GM10248 (cell line): Measurements from ENCODE around the gene FAAH.

ENCODE experiments used
- CTCF ChIA-PET: fragments of 300-600 bp; sonication (Branson Sonifier 250); formaldehyde crosslinking; extraction: SDS; loops from one replicate; lab custom pipeline; 2021; ENCODE audit warnings: antibody characterized with exemption; lab: Yijun Ruan, JAX
- POLR2A ChIA-PET: fragments of 350-650 bp; sonication (Branson Sonifier 250); formaldehyde crosslinking; extraction: SDS; loops from one replicate; lab custom pipeline; 2020; ENCODE audit warnings: antibody characterized with exemption; lab: Yijun Ruan, JAX
- DNase-seq: peaks from one replicate; pipeline ENCODE4 v3.0.0; 2012; ENCODE audit errors: extremely low spot score
- TF ChIP-seq, protein P1 (sequence below): IDR thresholded peaks from 2 replicates; pipeline ENCODE4 v1.5.1; 2012; ENCODE audit warnings: mild to moderate bottlenecking, low read depth; ENCODE audit errors: extremely low read depth, missing control alignments, control extremely low read depth

Gene FAAH

GRCh38 chr1:46372431-46372830, 21.7 kb upstream of the FAAH start:
- TF ChIP-seq, protein P1, sequence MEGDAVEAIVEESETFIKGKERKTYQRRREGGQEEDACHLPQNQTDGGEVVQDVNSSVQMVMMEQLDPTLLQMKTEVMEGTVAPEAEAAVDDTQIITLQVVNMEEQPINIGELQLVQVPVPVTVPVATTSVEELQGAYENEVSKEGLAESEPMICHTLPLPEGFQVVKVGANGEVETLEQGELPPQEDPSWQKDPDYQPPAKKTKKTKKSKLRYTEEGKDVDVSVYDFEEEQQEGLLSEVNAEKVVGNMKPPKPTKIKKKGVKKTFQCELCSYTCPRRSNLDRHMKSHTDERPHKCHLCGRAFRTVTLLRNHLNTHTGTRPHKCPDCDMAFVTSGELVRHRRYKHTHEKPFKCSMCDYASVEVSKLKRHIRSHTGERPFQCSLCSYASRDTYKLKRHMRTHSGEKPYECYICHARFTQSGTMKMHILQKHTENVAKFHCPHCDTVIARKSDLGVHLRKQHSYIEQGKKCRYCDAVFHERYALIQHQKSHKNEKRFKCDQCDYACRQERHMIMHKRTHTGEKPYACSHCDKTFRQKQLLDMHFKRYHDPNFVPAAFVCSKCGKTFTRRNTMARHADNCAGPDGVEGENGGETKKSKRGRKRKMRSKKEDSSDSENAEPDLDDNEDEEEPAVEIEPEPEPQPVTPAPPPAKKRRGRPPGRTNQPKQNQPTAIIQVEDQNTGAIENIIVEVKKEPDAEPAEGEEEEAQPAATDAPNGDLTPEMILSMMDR = no peak
- DNase-seq = no peak
- ChIA-PET CTCF (no interaction called here), POLR2A (no interaction called here)

GRCh38 chr1:46379996-46380395, 14.1 kb upstream of the FAAH start:
- ChIA-PET POLR2A (no interaction called here), CTCF (interaction anchor here (1.2 to 2.2 kb wide), 3 partner anchors 27 to 67 kb away, joined by 3 to 7 read pairs (median 5); partner anchors contain the start of gene NSUN4)
- TF ChIP-seq, protein P1 = no peak
- DNase-seq = no peak

DNA sequence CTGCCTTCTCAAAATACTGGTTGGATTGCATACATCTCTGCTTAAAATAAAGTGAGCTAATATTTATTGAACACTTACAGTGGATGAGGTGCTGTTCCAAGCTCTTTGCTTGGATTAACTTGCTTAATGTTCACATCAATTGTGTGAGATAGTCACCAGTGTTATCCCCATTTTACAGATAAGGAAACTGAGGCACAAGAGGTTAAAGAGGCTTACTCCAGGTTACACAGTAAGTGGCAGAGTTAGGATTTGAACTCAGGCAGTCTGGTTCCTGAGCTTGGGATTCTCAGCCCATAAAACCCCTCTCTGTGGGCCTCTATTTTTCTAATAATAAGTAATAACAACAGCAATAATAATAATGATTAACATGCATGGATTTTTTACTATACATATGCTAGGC, 13.6 kb upstream of the FAAH start:
- CTCF ChIA-PET = interaction anchor here (1.0 to 2.2 kb wide), 5 partner anchors 10 to 67 kb away, joined by 3 to 7 read pairs (median 3); partner anchors contain the start of gene NSUN4
- POLR2A ChIA-PET = no interaction called here
- DNase-seq = no peak
- TF ChIP-seq, protein P1 = no peak

- TF ChIP-seq, protein P1 = no peak
- no peak for DNase-seq
- POLR2A ChIA-PET = no interaction called here
- CTCF ChIA-PET = no interaction called here
These were observed 607 bp upstream of the FAAH start for GRCh38 chr1:46393510-46393909.

DNA sequence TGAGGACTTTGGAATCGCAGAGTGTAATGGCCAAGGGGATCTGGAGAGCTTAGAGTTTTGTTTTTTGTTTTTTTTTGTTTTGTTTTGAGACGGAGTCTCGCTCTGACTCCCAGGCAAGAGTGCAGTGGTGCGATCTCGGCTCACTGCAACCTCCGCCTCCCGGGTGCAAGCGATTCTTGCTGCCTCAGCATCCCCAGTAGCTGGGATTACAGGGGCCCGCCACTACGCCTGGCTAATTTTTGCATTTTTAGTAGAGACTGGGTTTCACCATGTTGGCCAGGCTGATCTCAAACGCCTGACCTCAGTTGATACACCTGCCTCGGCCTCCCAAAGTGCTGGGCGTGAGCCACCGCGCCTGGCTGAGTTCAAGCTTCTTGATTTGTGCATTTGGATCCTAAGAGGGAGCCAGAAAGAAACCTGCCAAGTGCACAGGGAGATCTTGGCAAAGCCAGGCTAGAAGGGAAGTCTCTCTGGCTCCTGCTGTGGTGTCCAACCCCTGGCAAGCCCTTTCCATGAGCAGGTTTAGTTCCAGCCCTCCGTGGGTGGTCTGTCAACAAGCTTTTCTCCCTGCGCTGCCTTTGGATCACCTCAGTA, 852 bp downstream of the FAAH start:
- CTCF ChIA-PET = no interaction called here

DNA sequence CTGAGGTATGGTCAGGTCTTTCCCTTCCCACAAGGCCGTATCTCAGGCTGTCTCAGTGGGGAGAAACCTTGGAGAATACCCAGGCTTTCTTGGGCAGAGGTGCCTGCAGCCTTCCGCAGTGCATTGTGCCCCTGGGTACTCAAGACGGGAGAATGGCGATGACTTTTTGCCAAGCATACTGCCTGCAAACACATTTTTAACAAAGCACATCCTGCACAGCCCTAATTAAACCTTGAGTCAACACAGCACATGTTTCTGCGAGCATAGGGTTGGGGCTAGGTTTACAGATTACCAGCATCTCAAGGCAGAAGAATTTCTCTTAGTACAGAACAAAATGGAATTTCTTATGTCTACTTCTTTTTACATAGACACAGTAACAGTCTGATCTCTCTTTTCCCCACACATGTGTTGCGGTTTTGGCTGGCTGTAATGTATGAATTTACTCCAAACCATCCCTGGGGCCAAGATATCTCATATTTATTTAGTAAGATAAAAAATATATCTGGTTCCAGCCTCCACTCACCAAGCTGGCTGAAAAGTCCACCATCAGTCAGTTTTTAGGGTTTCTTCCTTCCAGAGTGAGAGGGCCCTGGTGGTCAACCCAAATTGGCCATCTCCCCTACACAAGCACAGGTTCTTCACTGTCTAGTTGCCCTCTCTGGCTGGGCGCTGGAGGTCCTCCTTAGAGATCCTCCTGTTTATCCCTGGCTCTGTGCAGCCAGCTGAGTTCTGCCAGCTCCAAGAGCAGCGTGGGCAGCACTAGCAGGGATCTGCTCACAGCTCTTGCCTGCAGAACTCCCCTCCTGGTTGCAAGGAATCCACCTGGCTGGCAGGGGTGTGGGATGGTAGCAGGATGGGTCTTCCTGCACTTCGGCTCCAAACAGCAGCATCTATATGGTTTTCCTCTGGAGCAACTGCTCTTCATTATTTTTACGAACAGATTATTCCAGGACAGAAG, 2.6 kb downstream of the FAAH start:
- CTCF ChIA-PET = no interaction called here

More for the DNA sequence above, 852 bp downstream of the FAAH start:
- POLR2A ChIA-PET = no interaction called here
- TF ChIP-seq, protein P1 = no peak
- no peak for DNase-seq

More for the DNA sequence above, 2.6 kb downstream of the FAAH start:
- TF ChIP-seq, protein P1 = no peak
- POLR2A ChIA-PET = no interaction called here
- DNase-seq = no peak
